Panc1 (cell line): ENCODE results near the gene DAGLA.

Experiments
- TCF7L2 ChIP-seq: IDR thresholded peaks from 2 replicates; pipeline ENCODE4 v1.6.1; 2011; ENCODE audit warnings: mild to moderate bottlenecking, low read depth, low read length, inconsistent platforms
- TF ChIP-seq, protein P1 (sequence below): fragments of 450-650 bp; IDR thresholded peaks from 2 replicates; pipeline ENCODE4 v1.5.1; 2017; ENCODE audit warnings: mild to moderate bottlenecking

DNA sequence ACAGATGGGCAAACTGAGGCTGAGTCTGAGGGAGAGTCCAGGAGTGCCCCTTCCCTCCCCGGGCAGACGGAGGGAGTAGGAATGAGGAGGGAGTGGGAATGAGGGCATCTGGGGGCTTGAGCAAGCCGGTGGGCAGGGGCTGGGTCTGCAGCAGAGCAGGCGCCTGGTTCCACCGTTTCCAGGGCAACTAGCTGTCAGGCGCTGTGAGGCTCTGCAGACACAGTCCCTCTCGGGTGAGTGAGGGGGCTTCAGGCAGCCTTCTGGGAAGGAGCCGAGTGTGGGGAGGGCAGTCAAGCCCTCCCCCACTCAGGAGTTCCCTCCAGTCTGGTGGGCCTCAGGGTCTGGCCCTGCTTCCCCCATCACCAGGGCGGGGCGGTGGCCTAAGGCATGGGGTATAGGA, 93.2 kb downstream of the DAGLA start:
- TF ChIP-seq TCF7L2: no peak
- TF ChIP-seq, protein P1, sequence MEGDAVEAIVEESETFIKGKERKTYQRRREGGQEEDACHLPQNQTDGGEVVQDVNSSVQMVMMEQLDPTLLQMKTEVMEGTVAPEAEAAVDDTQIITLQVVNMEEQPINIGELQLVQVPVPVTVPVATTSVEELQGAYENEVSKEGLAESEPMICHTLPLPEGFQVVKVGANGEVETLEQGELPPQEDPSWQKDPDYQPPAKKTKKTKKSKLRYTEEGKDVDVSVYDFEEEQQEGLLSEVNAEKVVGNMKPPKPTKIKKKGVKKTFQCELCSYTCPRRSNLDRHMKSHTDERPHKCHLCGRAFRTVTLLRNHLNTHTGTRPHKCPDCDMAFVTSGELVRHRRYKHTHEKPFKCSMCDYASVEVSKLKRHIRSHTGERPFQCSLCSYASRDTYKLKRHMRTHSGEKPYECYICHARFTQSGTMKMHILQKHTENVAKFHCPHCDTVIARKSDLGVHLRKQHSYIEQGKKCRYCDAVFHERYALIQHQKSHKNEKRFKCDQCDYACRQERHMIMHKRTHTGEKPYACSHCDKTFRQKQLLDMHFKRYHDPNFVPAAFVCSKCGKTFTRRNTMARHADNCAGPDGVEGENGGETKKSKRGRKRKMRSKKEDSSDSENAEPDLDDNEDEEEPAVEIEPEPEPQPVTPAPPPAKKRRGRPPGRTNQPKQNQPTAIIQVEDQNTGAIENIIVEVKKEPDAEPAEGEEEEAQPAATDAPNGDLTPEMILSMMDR: no peak
